Stimulated activated CD4-positive, alpha-beta T cell treated with anti-CD3 and anti-CD28 coated beads, Interleukin-4, amount 100 ng/mL, for 1 hour (primary cell): ENCODE measurements around the gene ARL17B.
A peak's percentile ranks its signal among the peaks of the same experiment; 100 is the strongest.
"Not testable (repeated sequence)": the region's sequence is repeated elsewhere in the genome, so short reads cannot be mapped to it uniquely, and the experiment has no call there.

Experiments used
- DNase-seq: peaks from one replicate; pipeline ENCODE4 v3.0.0-alpha.2; 2020

Gene ARL17B

GRCh38 chr17:46287587-46287986 lies 74.0 kb downstream of the ARL17B start:
- DNase-seq, result not testable (repeated sequence)

GRCh38 chr17:46286764-46287221 lies 74.8 kb downstream of the ARL17B start:
- DNase-seq, result peak; percentile 30

GRCh38 chr17:46285500-46285899 lies 76.1 kb downstream of the ARL17B start:
- DNase-seq, result not testable (repeated sequence)

- peak; percentile 36 for DNase-seq
Measured at GRCh38 chr17:46284467-46284866, 77.1 kb downstream of the ARL17B start.

GRCh38 chr17:46282635-46283034 lies 78.9 kb downstream of the ARL17B start:
- DNase-seq, result not testable (repeated sequence)

- DNase-seq, result not testable (repeated sequence)
Measured at GRCh38 chr17:46281336-46281735, 80.2 kb downstream of the ARL17B start.

GRCh38 chr17:46276728-46277479 lies 84.7 kb downstream of the ARL17B start:
- DNase-seq, result not testable (repeated sequence)

- no peak for DNase-seq
Measured at GRCh38 chr17:46274238-46274637, 87.3 kb downstream of the ARL17B start.

GRCh38 chr17:46273541-46274236 lies 87.9 kb downstream of the ARL17B start:
- DNase-seq, result no peak

GRCh38 chr17:46270032-46270431 lies 91.5 kb downstream of the ARL17B start:
- DNase-seq, result no peak

GRCh38 chr17:46266656-46267544 lies 94.7 kb downstream of the ARL17B start:
- peak; percentile 88 for DNase-seq

- not testable (repeated sequence) for DNase-seq
Measured at GRCh38 chr17:46266063-46266655, 95.4 kb downstream of the ARL17B start.

- DNase-seq, result no peak
Measured at GRCh38 chr17:46264456-46265198, 96.9 kb downstream of the ARL17B start.

- no peak for DNase-seq
Measured at GRCh38 chr17:46262271-46262670, 99.3 kb downstream of the ARL17B start.

GRCh38 chr17:46259845-46260661 lies 101.5 kb downstream of the ARL17B start:
- DNase-seq, result not testable (repeated sequence)

- DNase-seq, result not testable (repeated sequence)
Measured at GRCh38 chr17:46256369-46256768, 105.2 kb downstream of the ARL17B start.

GRCh38 chr17:46254215-46254614 lies 107.4 kb downstream of the ARL17B start:
- not testable (repeated sequence) for DNase-seq

- DNase-seq, result peak; percentile 81
Measured at GRCh38 chr17:46253722-46254121, 107.8 kb downstream of the ARL17B start.

GRCh38 chr17:46252804-46253203 lies 108.8 kb downstream of the ARL17B start:
- not testable (repeated sequence) for DNase-seq

- DNase-seq, result not testable (repeated sequence)
Measured at GRCh38 chr17:46249153-46249552, 112.4 kb downstream of the ARL17B start.
